Fibroblast of the aortic adventitia (primary cell): ENCODE measurements around the gene TRIB2. TPM values are rescaled to one million over a fixed set of nuclear protein-coding genes. Genes with fewer than 3 reads are reported as not detected.

Experiments
- DNase-seq: peaks from one replicate; pipeline ENCODE4 v3.0.0-alpha.2; 2010; ENCODE audit warnings: low read depth
- H3K4me3 ChIP-seq: 2 replicates; pipeline ENCODE4 v1.5.1; 2011; ENCODE audit warnings: low read depth, mild to moderate bottlenecking, control low read depth, low read length, moderate library complexity
- total RNA-seq: library from RNA; depleted of rRNA; stranded (reverse); fragments of >200 nt; gene quantifications from 2 replicates; pipeline ENCODE4 v1.2.3, GENCODE V29; 2012; ENCODE audit warnings: low replicate concordance
- TF ChIP-seq, protein P1 (sequence below): IDR thresholded peaks from 2 replicates; pipeline ENCODE4 v1.5.1; 2011; ENCODE audit warnings: mild to moderate bottlenecking, low read length, control low read depth, inconsistent platforms; ENCODE audit not compliant: insufficient read depth

TRIB2 gene
- total RNA-seq, 1 donor, result 39.9 TPM

DNA sequence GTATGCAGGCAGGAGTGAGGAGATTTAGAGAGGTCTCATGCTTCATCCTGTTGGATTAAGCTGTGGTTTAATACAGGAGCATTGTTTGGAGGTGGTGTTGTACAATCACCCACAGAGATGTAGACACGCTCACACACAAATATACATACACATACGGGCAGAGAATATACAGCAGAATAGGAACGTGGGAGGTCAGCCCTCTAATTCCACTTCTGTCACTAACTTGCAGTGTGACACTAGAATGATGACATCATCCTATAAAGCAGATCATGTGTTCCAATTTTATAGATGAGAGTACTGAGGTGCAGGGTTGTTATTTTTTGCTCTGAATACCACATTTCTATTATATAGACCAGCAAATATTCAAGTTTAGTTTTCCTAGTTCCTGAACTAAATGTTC, 54.4 kb downstream of the TRIB2 start:
- DNase-seq, result no peak
- H3K4me3 ChIP-seq, result no peak overlapping the region
- TF ChIP-seq, protein P1, sequence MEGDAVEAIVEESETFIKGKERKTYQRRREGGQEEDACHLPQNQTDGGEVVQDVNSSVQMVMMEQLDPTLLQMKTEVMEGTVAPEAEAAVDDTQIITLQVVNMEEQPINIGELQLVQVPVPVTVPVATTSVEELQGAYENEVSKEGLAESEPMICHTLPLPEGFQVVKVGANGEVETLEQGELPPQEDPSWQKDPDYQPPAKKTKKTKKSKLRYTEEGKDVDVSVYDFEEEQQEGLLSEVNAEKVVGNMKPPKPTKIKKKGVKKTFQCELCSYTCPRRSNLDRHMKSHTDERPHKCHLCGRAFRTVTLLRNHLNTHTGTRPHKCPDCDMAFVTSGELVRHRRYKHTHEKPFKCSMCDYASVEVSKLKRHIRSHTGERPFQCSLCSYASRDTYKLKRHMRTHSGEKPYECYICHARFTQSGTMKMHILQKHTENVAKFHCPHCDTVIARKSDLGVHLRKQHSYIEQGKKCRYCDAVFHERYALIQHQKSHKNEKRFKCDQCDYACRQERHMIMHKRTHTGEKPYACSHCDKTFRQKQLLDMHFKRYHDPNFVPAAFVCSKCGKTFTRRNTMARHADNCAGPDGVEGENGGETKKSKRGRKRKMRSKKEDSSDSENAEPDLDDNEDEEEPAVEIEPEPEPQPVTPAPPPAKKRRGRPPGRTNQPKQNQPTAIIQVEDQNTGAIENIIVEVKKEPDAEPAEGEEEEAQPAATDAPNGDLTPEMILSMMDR, result no peak

DNA sequence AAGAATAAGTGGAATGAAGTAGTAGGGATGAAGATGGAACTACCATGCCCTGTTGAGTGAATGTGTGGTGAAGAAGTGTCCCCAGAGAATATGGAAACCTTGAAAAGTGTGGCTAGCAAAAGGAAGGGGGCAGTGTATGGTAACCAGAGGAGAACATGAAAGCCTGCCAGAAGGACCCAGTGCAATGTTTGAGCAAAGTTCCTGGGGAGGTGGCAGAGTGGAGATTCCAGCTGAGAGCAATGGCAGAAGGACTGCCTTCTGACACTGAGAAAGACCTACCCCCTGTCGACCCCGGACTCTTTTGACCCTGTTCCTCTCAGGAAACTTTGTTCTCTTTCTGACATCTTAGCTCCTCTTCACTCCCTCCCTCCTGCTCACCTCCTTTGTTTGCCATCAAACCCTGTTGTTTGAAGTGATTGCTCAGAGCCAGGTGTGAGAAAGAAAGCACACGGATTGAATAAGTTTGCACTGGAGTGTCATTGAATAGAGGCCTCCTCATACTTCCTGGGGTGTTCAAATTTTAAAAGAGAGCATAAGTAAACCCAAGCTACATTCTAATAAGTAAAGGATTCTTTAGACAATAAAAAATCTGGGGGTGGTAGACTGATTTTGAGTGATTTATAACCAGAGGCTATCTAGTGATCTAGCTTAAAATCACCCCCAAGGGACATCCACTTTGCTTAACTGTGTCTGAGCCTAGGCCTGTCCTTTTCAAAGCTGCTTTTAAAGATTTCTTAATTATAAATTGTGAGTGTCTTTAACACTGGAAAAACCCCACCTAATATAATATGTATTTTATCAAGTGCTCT, 57.1 kb downstream of the TRIB2 start:
- TF ChIP-seq, protein P1, result no peak

DNA sequence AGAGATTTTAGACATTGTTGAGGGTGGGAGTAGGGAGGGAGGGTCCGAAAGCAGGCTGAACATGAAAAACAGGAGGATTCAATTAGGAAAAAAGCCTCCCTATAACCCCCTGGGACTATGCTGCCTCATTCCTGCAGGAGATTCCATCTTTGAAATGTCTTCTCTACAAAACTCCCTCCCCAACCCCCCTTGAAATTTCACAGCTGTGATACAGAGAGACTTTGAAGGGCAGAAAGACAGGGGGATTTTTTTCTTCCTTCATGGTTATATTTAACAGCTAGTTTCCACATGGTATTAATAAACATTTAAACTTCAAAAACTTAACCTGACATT, 57.6 kb downstream of the TRIB2 start:
- H3K4me3 ChIP-seq, result no peak overlapping the region
- DNase-seq, result peak; percentile 76
- TF ChIP-seq, protein P1, result no peak

More for the DNA sequence above, 57.1 kb downstream of the TRIB2 start:
- DNase-seq, result no peak
- no peak overlapping the region for H3K4me3 ChIP-seq

DNA sequence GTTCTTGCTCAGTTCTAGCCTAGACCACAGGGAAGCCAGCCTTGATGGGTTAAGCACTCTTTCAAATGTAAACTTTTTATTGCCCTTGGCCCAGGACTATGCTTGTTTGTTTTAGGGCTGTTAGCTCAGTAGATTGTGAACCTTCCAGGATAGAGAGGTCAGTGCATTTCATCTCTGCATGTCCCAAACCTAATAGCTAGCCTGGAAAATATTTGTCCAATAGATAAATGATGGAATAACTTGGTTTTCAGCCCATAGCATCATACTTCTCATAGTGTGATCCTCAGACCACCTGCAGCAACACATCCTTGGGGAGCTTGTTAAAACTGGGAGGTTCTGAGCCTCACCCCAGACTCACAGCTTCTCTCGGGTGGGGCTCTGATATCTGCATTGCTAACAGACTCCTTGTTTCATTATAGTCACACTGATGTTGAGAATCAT, 59.8 kb downstream of the TRIB2 start:
- no peak overlapping the region for H3K4me3 ChIP-seq
- TF ChIP-seq, protein P1, result no peak
- no peak for DNase-seq

DNA sequence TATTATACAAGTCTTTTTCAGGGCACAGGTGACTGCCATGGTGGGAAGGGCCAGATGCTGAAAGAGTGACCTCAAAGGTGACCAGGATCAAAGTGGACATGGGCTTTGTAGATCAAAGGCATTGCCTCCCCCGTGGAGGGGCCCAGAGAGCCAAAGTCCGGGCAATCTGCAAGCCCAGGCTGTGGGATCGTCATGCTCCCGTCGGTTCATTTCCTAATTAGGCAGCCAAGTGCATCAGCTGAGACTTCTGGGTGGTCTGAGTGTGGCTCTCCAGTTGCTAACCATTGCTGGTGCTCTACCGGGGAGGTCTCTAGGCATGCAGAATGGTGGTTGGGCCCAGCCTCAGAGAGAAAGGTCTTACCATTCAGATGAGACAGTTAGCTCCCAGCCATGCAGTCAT, 61.6 kb downstream of the TRIB2 start:
- H3K4me3 ChIP-seq, result no peak overlapping the region
- TF ChIP-seq, protein P1, result no peak
- DNase-seq, result no peak

DNA sequence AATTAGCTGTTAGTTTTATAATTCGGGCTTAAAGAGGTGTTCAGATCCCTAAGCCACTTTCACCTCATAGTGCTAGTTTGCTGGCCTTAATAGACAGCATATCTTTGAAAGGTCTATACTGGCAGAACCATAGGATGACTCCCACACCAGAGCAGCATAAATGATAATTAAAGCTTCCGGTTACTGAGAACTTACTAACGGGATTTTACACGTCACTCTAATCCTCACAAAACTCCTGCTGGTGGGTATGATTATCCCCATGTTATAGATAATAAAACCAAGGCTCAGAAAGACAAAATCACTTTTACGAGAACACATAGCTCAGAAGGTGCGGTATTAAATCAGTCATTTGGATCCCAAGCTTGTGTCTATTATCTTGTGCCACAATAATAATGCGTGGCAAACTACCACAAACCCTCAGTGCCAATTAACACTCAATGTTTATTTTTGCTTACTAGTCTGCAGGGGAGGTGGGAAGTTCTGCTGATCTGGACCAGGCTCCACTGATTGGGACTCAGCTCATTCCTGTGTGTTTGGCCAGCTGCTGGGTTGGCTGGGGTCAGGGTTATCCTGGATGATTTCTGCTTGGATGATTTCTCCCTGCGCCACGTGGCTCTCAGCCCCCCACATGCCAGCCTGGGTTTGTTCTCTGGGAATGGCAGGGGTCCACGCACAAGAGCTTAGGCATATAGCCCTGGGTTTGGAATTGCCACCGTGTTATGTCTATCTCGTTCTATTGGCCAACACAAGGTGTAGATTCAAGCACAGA, 62.3 kb downstream of the TRIB2 start:
- no peak overlapping the region for H3K4me3 ChIP-seq
- TF ChIP-seq, protein P1, result no peak
- no peak for DNase-seq
